ENCODE data around the gene STRIP1.

DNA sequence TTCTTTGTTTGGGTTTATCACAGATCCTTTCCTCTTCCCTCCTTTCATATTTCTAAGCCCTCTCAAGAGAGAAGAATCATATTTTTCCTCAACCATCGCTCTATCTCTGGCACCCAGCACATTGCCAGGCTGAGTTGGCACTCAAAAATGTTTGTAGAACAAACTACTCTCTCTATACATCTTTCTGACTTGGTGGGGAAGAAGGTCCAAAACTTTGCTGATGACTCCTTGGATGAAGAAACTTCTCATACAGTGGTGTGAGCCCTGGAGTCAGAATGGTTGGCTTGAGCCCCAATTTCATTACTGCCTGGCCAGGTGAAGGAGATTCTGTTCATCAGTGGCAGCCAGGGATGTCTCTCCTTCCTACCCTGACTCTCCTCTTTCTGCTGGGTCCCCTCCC is 24.2 kb downstream of the STRIP1 start:
- TF ChIP-seq CTCF (conservative IDR thresholded peaks at IDR 0.05 in 1 of 2, IDR thresholded peaks at IDR 0.05 in 1 of 2; ENCODE audit: low read depth in 1 of 2, low read length in 2 of 2) (no peak), EZH2 (IDR thresholded peaks at IDR 0.05; ENCODE audit: low read length, missing control alignments) (no peak)

Data from fibroblast of lung (primary cell).